CD4-positive, alpha-beta T cell treated with Interleukin-15 for 4 hours (primary cell): Measurements from ENCODE around the gene ATF6.
A peak's percentile ranks its signal among the peaks of the same experiment; 100 is the strongest.

Experiments
- DNase-seq: peaks from one replicate; pipeline ENCODE4 v3.0.0-alpha.2; 2020; ENCODE audit warnings: low spot score

ATF6 gene

GRCh38 chr1:161940866-161941591 is 174.9 kb downstream of the ATF6 start:
- DNase-seq: no peak

DNA sequence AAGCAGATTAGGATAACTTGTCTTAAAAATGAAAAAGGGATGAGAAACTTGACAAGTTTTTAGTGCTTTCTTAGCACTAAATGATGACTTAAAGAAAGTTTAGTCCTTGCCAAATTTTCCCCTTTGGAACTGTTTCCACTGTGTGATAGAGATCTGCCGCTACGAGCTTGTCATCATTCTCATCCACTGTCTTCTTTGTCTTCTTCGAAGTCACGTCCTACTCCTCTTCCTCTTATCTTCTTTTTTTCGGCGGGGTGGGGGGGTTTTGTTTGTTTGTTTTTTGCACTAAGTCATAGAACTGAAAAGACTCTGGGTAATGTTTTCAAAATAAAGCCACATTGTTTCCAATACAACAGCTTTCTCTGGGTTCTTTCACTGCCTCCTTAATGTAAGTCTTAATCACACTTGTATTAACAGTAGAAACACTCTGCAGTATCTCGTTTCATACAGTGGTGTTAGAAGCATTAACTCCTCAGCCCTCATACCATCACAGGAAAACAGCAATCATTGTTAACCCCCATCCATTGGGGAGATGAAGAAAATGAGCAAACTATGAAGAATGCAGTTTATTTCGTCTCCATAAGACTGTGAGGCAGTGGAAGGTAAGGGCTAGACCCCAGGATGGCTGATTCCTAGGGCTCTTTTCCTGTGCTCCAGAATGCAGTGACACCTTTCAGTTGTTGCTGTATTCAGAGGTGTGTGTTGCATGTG is 175.8 kb downstream of the ATF6 start:
- DNase-seq: no peak

DNA sequence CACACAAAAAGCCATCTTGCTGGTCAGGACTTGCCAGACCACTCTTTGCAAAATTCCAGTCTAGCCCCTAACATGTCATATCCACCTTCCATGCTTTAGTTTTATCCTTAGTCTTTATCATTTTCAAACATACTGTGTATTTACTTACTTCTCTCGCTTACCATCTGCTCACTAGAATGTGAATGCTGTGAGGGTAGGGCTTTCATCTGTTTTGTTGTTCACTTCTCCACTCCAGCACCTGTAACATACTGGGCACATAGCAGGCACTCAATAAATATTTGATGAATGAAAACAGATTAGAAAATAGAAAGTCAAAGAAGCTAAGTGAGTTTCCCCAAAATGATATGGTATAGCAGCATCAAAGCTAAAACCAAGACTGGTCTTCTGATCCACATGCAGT is 177.6 kb downstream of the ATF6 start:
- DNase-seq: no peak

DNA sequence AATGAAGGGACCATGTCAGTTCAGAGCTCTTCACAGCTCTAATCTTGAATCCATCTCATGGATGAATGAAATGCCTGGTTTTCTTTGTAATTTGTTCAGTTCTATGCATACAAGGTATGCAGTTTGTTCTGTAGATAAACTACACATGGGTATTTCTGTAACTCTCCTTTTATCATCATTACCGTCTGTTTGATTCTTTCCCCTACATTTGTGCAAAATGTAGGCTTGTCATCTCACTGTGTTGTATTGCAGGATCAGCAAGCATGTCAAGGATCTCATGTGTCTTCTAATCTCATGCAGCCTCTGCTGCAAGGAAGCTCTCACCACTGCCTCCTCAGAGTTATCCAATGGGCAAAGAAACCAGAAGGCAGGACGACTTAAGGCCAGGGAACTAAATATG is 178.3 kb downstream of the ATF6 start:
- no peak for DNase-seq

GRCh38 chr1:161945306-161946060 is 179.4 kb downstream of the ATF6 start:
- DNase-seq: no peak

- DNase-seq: no peak
Measured at GRCh38 chr1:161946071-161946987, 180.2 kb downstream of the ATF6 start.

GRCh38 chr1:161948435-161948834 is 182.3 kb downstream of the ATF6 start:
- no peak for DNase-seq

DNA sequence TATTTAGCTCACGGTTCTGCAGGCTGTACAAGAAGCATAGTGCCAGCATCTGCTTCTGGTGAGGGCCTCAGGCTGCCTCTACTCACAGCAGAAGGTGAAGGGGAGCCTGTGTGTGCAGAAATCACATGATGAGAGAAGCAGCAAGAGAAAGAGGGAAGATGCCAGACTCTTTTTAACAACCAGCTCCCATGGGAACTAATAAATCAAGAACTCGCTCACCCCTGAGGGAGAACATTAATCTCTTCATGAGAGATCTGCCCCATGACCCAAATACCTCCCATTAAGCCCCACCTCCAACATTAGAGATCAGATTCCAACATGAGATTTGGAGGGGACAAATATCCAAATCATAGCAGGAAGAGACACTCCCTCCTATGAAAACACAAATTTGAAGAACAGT is 183.4 kb downstream of the ATF6 start:
- no peak for DNase-seq

DNA sequence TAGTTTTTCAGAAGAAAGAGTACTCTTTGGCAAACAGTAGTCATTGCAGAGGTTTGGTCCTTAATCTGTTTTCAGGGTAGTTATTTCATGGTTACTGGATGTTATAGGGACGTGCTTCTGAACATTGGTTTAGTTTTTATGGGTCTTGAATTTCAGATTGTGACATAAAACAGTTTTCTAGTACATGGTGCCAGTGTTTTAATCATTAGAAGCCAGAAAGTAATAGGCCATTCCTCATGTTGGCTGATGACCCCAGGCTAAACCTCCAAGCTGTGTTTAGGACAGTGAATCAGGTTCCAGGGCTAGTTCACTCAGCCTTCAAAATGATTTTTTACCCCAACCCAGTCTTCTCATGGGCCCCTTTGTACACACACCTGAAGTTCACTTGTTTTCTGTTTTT is 184.3 kb downstream of the ATF6 start:
- DNase-seq: no peak

DNA sequence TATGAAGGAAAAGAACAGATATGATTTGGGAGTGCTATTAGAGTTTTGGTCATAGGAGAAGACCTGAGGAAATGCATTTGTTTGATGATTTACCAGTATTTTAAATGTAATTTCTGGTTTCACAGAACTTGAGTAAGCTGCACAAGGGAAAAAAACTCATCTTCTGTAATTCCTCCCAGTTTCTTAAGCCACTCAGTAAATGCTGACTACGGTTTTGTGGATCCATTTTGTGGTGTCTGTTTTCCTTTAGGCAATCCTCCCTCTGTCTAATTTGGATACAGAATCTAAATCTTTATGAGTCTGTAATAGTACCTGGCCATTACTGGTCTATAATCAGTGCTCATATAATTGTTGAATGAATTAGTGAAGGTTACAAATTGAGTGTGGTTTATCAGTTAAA is 185.5 kb downstream of the ATF6 start:
- no peak for DNase-seq

DNA sequence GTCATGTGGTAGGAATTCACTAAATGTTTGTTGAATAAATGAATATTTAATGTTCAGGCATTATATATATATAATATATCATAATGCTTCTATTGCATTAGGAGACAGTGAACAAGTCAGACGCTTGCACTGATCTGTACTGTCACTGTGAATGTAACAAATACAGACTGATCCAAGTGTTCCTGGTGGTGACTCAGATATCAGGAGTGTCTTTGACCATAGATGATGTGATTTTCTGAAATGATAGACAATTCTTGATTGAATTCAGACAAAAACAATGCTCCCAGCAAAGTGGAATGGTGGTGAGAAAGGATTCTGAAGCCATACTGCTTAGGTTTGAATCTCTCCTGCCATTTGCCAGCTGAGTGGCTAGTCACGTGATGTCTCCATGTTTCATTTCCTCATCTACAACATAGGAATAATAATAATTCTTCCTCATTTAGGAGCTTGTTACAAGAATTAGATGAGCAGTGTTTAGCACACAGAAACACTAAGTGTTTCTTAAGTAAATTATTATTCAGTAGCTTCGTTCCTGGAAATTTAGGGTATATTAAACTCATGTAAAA is 186.6 kb downstream of the ATF6 start:
- DNase-seq: no peak

GRCh38 chr1:161953256-161953920 is 187.3 kb downstream of the ATF6 start:
- DNase-seq: no peak

- no peak for DNase-seq
Measured at GRCh38 chr1:161954050-161954449, 187.9 kb downstream of the ATF6 start.

- no peak for DNase-seq
Measured at GRCh38 chr1:161954466-161954865, 188.3 kb downstream of the ATF6 start.

GRCh38 chr1:161955606-161956005 is 189.5 kb downstream of the ATF6 start:
- DNase-seq: no peak

DNA sequence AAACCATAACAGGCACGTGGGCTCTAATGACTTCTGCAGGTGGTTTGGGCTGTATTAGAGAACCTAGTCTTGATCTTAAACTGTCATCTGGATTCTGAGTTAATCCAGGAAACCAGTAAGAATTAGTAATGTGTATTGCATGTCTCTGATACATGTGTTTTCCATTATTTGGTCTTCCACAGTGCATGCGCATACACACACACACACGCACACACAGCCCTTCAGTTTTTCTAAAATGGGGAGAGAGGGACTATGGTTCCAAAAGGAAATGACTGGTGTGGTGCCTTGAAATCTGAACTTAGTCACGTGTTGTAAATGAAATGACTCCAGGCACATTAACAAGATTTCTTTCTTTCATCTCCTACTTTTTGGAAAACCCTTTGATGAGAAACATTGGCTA is 190.0 kb downstream of the ATF6 start:
- no peak for DNase-seq

DNA sequence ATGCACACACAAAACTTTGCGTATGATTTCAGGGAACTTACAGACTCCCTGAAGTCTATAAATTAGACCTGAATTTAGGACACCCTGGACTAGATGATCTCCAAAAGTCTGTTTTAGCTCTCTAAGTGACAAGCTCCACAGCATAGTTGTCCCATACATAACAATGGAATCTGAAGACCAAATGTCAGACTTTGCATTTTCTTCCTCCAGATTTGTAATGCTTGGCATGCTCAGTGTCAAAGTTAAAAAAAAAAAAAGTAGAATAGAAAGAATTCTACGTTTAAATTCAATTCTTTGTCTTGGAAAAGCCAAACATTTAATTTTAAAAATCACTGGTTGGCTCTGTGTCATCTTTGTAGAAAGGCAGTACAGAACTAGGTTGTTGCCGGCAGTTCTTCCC is 190.8 kb downstream of the ATF6 start:
- DNase-seq: no peak

DNA sequence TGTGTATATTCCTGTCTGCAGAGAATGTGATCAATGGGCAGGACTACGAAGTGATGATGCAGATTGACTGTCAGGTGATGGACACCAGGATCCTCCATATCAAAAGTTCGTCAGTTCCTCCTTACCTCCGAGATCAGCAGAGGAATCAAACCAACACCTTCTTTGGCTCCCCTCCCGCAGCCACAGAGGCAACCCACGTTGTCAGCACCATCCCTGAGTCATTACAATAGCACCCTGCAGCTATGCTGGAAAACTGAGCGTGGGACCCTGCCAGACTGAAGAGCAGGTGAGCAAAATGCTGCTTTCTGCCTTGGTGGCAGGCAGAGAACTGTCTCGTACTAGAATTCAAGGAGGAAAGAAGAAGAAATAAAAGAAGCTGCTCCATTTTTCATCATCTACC is 192.3 kb downstream of the ATF6 start:
- DNase-seq: no peak

- peak; percentile 21 for DNase-seq
Measured at GRCh38 chr1:161962091-161962887, 196.2 kb downstream of the ATF6 start.

DNA sequence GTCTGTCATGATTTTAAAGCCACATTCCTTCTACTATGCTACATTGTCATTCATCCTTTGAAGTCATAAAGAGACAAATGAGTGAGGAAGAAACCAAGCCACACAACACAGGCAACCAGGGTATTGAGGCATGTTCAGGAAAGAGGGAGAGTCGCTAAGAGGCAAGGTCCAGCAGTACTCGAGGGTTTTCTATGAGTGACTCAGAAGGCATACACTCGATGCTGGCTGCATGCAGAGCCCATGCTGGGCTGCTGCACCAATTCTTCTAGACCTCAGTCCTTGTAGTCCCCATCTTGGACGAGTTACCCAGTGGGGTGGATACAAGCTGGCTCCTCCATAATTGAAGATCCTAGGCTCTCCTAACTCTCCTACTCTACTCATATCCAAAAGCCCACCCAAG is 199.9 kb downstream of the ATF6 start:
- no peak for DNase-seq
